Measurements from ENCODE around the gene SORBS1. TPM values are rescaled to one million over a fixed set of nuclear protein-coding genes. Genes with fewer than 3 reads are reported as not detected.
"Not testable (repeated sequence)": the region's sequence is repeated elsewhere in the genome, so short reads cannot be mapped to it uniquely, and the experiment has no call there.

The SORBS1 gene
- total RNA-seq, 6 experiments from 2014 or later = 0.05 to 0.26 (median 0.18) TPM

GRCh38 chr10:95475003-95475383 is 86.2 kb downstream of the SORBS1 start:
- Mint-ChIP-seq H3K4me1 (ENCODE audit: low read depth) (no peaks in the 10 kb centered on the region), H3K36me3 (ENCODE audit: low read depth) (no peaks in the 10 kb centered on the region), H3K9me3 (no peaks in the 10 kb centered on the region), H3K27me3 (ENCODE audit: insufficient read depth) (peaks cover 9% of the 10 kb centered on the region), H3K4me3 (no peak overlapping the region), H3K27ac (no peak overlapping the region)
- DNase-seq = no peak
- no peak for TF ChIP-seq CTCF (IDR thresholded peaks at IDR 0.05)

- H3K9me3 Mint-ChIP-seq = no peaks in the 10 kb centered on the region
- DNase-seq = no peak
- H3K4me1 Mint-ChIP-seq (ENCODE audit: low read depth) = no peaks in the 10 kb centered on the region
- no peaks in the 10 kb centered on the region for H3K36me3 Mint-ChIP-seq (ENCODE audit: low read depth)
- no peak overlapping the region for H3K4me3 Mint-ChIP-seq
- H3K27me3 Mint-ChIP-seq (ENCODE audit: insufficient read depth) = peaks cover 9% of the 10 kb centered on the region
- TF ChIP-seq CTCF (IDR thresholded peaks at IDR 0.05) = no peak
- no peak overlapping the region for H3K27ac Mint-ChIP-seq
These were observed 86.8 kb downstream of the SORBS1 start for GRCh38 chr10:95474228-95475002.

- no peaks in the 10 kb centered on the region for H3K4me1 Mint-ChIP-seq (ENCODE audit: low read depth)
- H3K27me3 Mint-ChIP-seq (ENCODE audit: insufficient read depth) = peaks cover 7% of the 10 kb centered on the region
- no peaks in the 10 kb centered on the region for H3K36me3 Mint-ChIP-seq (ENCODE audit: low read depth)
- H3K4me3 Mint-ChIP-seq = no peak overlapping the region
- H3K9me3 Mint-ChIP-seq = no peaks in the 10 kb centered on the region
- no peak overlapping the region for H3K27ac Mint-ChIP-seq
- no peak for TF ChIP-seq CTCF (IDR thresholded peaks at IDR 0.05)
- no peak for DNase-seq
These were observed 88.7 kb downstream of the SORBS1 start for GRCh38 chr10:95472304-95473088.

GRCh38 chr10:95469676-95470075 is 91.5 kb downstream of the SORBS1 start:
- no peaks in the 10 kb centered on the region for H3K36me3 Mint-ChIP-seq (ENCODE audit: low read depth)
- no peaks in the 10 kb centered on the region for H3K9me3 Mint-ChIP-seq
- no peak for DNase-seq
- no peak for TF ChIP-seq CTCF (IDR thresholded peaks at IDR 0.05)
- H3K4me1 Mint-ChIP-seq (ENCODE audit: low read depth) = no peaks in the 10 kb centered on the region
- H3K4me3 Mint-ChIP-seq = no peak overlapping the region
- peaks cover 13% of the 10 kb centered on the region for H3K27me3 Mint-ChIP-seq (ENCODE audit: insufficient read depth)
- H3K27ac Mint-ChIP-seq = no peak overlapping the region

GRCh38 chr10:95469251-95469650 is 91.9 kb downstream of the SORBS1 start:
- TF ChIP-seq CTCF (IDR thresholded peaks at IDR 0.05) = no peak
- no peak overlapping the region for H3K4me3 Mint-ChIP-seq
- H3K9me3 Mint-ChIP-seq = no peaks in the 10 kb centered on the region
- DNase-seq = no peak
- H3K27ac Mint-ChIP-seq = no peak overlapping the region
- no peaks in the 10 kb centered on the region for H3K4me1 Mint-ChIP-seq (ENCODE audit: low read depth)
- H3K27me3 Mint-ChIP-seq (ENCODE audit: insufficient read depth) = peaks cover 13% of the 10 kb centered on the region
- no peaks in the 10 kb centered on the region for H3K36me3 Mint-ChIP-seq (ENCODE audit: low read depth)

- not testable (repeated sequence) for H3K36me3 Mint-ChIP-seq (ENCODE audit: low read depth); H3K9me3 Mint-ChIP-seq; H3K4me1 Mint-ChIP-seq (ENCODE audit: low read depth); H3K27ac Mint-ChIP-seq; DNase-seq; H3K4me3 Mint-ChIP-seq
- peaks cover 17% of the 10 kb centered on the region for H3K27me3 Mint-ChIP-seq (ENCODE audit: insufficient read depth)
These were observed 93.5 kb downstream of the SORBS1 start for GRCh38 chr10:95467642-95468041.

All from HFFc6 (cell line).